Measurements from ENCODE around the gene SESN2.

Gene SESN2

GRCh38 chr1:28281608-28282425 is 22.5 kb downstream of the SESN2 start:
- Histone ChIP-seq H3K4ac (ENCODE audit: low read depth in 1 of 2, low read length in 2 of 2) (no peak overlapping the region), H2BK12ac (ENCODE audit: low read length in 2 of 2) (no peak overlapping the region), H4K91ac (ENCODE audit: low read length) (no peak overlapping the region), H3K9me3 (ENCODE audit: control insufficient read depth, low read length) (no peaks in the 10 kb centered on the region), H3K27me3 (ENCODE audit: control insufficient read depth in 1 of 2, insufficient read depth in 1 of 2, low read length in 2 of 2) (no peaks in the 10 kb centered on the region), H2BK15ac (ENCODE audit: low read depth, poor library complexity, severe bottlenecking) (no peak overlapping the region), H3K79me1 (replicated peaks; ENCODE audit: low read length, poor library complexity, severe bottlenecking) (peaks cover 17% of the 10 kb centered on the region), H2AK5ac (ENCODE audit: low read length, severe bottlenecking) (no peak overlapping the region), H2BK5ac (ENCODE audit: low read depth, low read length, poor library complexity, severe bottlenecking) (no peak overlapping the region), H3K27ac (ENCODE audit: low read length, poor library complexity, severe bottlenecking) (no peak overlapping the region), H3K18ac (ENCODE audit: low read depth in 1 of 2, low read length in 2 of 2) (no peak overlapping the region), H3K4me1 (ENCODE audit: control insufficient read depth, insufficient read depth, low read depth, low read length) (peaks cover 4% of the 10 kb centered on the region), H3K36me3 (ENCODE audit: control insufficient read depth in 1 of 2, insufficient read depth in 2 of 2, low read depth in 1 of 2, low read length in 2 of 2) (peaks cover 61 to 71% of the 10 kb centered on the region in 2 experiments), H2BK120ac (ENCODE audit: low read depth, low read length) (no peak overlapping the region), H3K9ac (ENCODE audit: low read length) (no peak overlapping the region), H3K14ac (ENCODE audit: low read length in 2 of 2) (no peak overlapping the region), H4K8ac (ENCODE audit: low read length) (no peak overlapping the region), H3K23ac (ENCODE audit: low read length in 2 of 2) (no peak overlapping the region), H3K4me2 (ENCODE audit: low read length, poor library complexity, severe bottlenecking) (no peak overlapping the region), H2AFZ (ENCODE audit: low read depth, low read length) (no peak overlapping the region), H3K4me3 (ENCODE audit: insufficient read depth in 1 of 2, low read depth in 1 of 2, low read length in 2 of 2) (no peak overlapping the region)
- 95% methylated on average over 14 of the region's 14 CpGs for WGBS
- DNase-seq = no peak

GRCh38 chr1:28282426-28283407 is 23.4 kb downstream of the SESN2 start:
- Histone ChIP-seq H2BK12ac (ENCODE audit: low read length in 2 of 2) (peak overlapping the region in 1 of 2 experiments; percentile 21), H3K14ac (ENCODE audit: low read length in 2 of 2) (no peak overlapping the region), H3K4me1 (ENCODE audit: control insufficient read depth, insufficient read depth, low read depth, low read length) (peaks cover 4% of the 10 kb centered on the region), H4K91ac (ENCODE audit: low read length) (no peak overlapping the region), H3K36me3 (ENCODE audit: control insufficient read depth in 1 of 2, insufficient read depth in 2 of 2, low read depth in 1 of 2, low read length in 2 of 2) (peaks cover 54 to 62% of the 10 kb centered on the region in 2 experiments), H2BK5ac (ENCODE audit: low read depth, low read length, poor library complexity, severe bottlenecking) (no peak overlapping the region), H2BK15ac (ENCODE audit: low read depth, poor library complexity, severe bottlenecking) (no peak overlapping the region), H3K9ac (ENCODE audit: low read length) (no peak overlapping the region), H3K27ac (ENCODE audit: low read length, poor library complexity, severe bottlenecking) (no peak overlapping the region), H2AFZ (ENCODE audit: low read depth, low read length) (no peak overlapping the region), H3K27me3 (ENCODE audit: control insufficient read depth in 1 of 2, insufficient read depth in 1 of 2, low read length in 2 of 2) (no peaks in the 10 kb centered on the region), H2AK5ac (ENCODE audit: low read length, severe bottlenecking) (no peak overlapping the region), H4K8ac (ENCODE audit: low read length) (no peak overlapping the region), H3K4me3 (ENCODE audit: insufficient read depth in 1 of 2, low read depth in 1 of 2, low read length in 2 of 2) (no peak overlapping the region), H3K4ac (ENCODE audit: low read depth in 1 of 2, low read length in 2 of 2) (no peak overlapping the region), H3K18ac (ENCODE audit: low read depth in 1 of 2, low read length in 2 of 2) (no peak overlapping the region), H2BK120ac (ENCODE audit: low read depth, low read length) (no peak overlapping the region), H3K9me3 (ENCODE audit: control insufficient read depth, low read length) (no peaks in the 10 kb centered on the region), H3K4me2 (ENCODE audit: low read length, poor library complexity, severe bottlenecking) (no peak overlapping the region), H3K79me1 (replicated peaks; ENCODE audit: low read length, poor library complexity, severe bottlenecking) (peaks cover 17% of the 10 kb centered on the region), H3K23ac (ENCODE audit: low read length in 2 of 2) (no peak overlapping the region)
- 97% methylated on average over 12 of the region's 14 CpGs for WGBS
- DNase-seq = no peak

- no peak overlapping the region for H2BK15ac ChIP-seq (ENCODE audit: low read depth, poor library complexity, severe bottlenecking)
These were observed 26.8 kb downstream of the SESN2 start for GRCh38 chr1:28286111-28286510.

GRCh38 chr1:28288487-28288886 is 29.2 kb downstream of the SESN2 start:
- H2BK120ac ChIP-seq (ENCODE audit: low read depth, low read length) = no peak overlapping the region
- no peak overlapping the region for H2AFZ ChIP-seq (ENCODE audit: low read depth, low read length)
- no peak overlapping the region for H4K91ac ChIP-seq (ENCODE audit: low read length)
- H2AK5ac ChIP-seq (ENCODE audit: low read length, severe bottlenecking) = peak overlapping the region; percentile 78
- H3K4me1 ChIP-seq (ENCODE audit: control insufficient read depth, insufficient read depth, low read depth, low read length) = no peaks in the 10 kb centered on the region
- H3K9ac ChIP-seq (ENCODE audit: low read length) = no peak overlapping the region
- 96% methylated on average over 8 of the region's 8 CpGs for WGBS
- peaks cover 2 to 6% of the 10 kb centered on the region in 2 experiments for H3K36me3 ChIP-seq (ENCODE audit: control insufficient read depth in 1 of 2, insufficient read depth in 2 of 2, low read depth in 1 of 2, low read length in 2 of 2)
- no peaks in the 10 kb centered on the region for H3K27me3 ChIP-seq (ENCODE audit: control insufficient read depth in 1 of 2, insufficient read depth in 1 of 2, low read length in 2 of 2)
- H2BK12ac ChIP-seq (ENCODE audit: low read length in 2 of 2) = no peak overlapping the region
- H3K4me2 ChIP-seq (ENCODE audit: low read length, poor library complexity, severe bottlenecking) = no peak overlapping the region
- no peak overlapping the region for H3K23ac ChIP-seq (ENCODE audit: low read length in 2 of 2)
- no peak overlapping the region for H3K14ac ChIP-seq (ENCODE audit: low read length in 2 of 2)
- no peaks in the 10 kb centered on the region for H3K9me3 ChIP-seq (ENCODE audit: control insufficient read depth, low read length)
- H4K8ac ChIP-seq (ENCODE audit: low read length) = no peak overlapping the region
- no peak overlapping the region for H3K4ac ChIP-seq (ENCODE audit: low read depth in 1 of 2, low read length in 2 of 2)
- no peak overlapping the region for H2BK5ac ChIP-seq (ENCODE audit: low read depth, low read length, poor library complexity, severe bottlenecking)
- no peak overlapping the region for H2BK15ac ChIP-seq (ENCODE audit: low read depth, poor library complexity, severe bottlenecking)
- H3K79me1 ChIP-seq (replicated peaks; ENCODE audit: low read length, poor library complexity, severe bottlenecking) = no peaks in the 10 kb centered on the region
- no peak overlapping the region for H3K27ac ChIP-seq (ENCODE audit: low read length, poor library complexity, severe bottlenecking)
- H3K18ac ChIP-seq (ENCODE audit: low read depth in 1 of 2, low read length in 2 of 2) = no peak overlapping the region
- no peak for DNase-seq
- no peak overlapping the region for H3K4me3 ChIP-seq (ENCODE audit: insufficient read depth in 1 of 2, low read depth in 1 of 2, low read length in 2 of 2)

More at GRCh38 chr1:28286111-28286510, 26.8 kb downstream of the SESN2 start:
- H2AFZ ChIP-seq (ENCODE audit: low read depth, low read length) = no peak overlapping the region
- no peak overlapping the region for H2BK12ac ChIP-seq (ENCODE audit: low read length in 2 of 2)
- H4K91ac ChIP-seq (ENCODE audit: low read length) = no peak overlapping the region
- H3K4ac ChIP-seq (ENCODE audit: low read depth in 1 of 2, low read length in 2 of 2) = no peak overlapping the region
- H3K18ac ChIP-seq (ENCODE audit: low read depth in 1 of 2, low read length in 2 of 2) = no peak overlapping the region
- no peaks in the 10 kb centered on the region for H3K9me3 ChIP-seq (ENCODE audit: control insufficient read depth, low read length)
- no peak overlapping the region for H2BK120ac ChIP-seq (ENCODE audit: low read depth, low read length)
- no peak for DNase-seq
- H3K9ac ChIP-seq (ENCODE audit: low read length) = no peak overlapping the region
- H3K4me1 ChIP-seq (ENCODE audit: control insufficient read depth, insufficient read depth, low read depth, low read length) = no peaks in the 10 kb centered on the region
- no CpG with 5 or more reads among the region's 2 CpGs for WGBS
- no peak overlapping the region for H3K27ac ChIP-seq (ENCODE audit: low read length, poor library complexity, severe bottlenecking)
- peaks cover 2% of the 10 kb centered on the region for H3K79me1 ChIP-seq (replicated peaks; ENCODE audit: low read length, poor library complexity, severe bottlenecking)
- no peak overlapping the region for H3K4me2 ChIP-seq (ENCODE audit: low read length, poor library complexity, severe bottlenecking)
- H3K27me3 ChIP-seq (ENCODE audit: control insufficient read depth in 1 of 2, insufficient read depth in 1 of 2, low read length in 2 of 2) = no peaks in the 10 kb centered on the region
- no peak overlapping the region for H2AK5ac ChIP-seq (ENCODE audit: low read length, severe bottlenecking)
- H3K14ac ChIP-seq (ENCODE audit: low read length in 2 of 2) = no peak overlapping the region
- no peak overlapping the region for H2BK5ac ChIP-seq (ENCODE audit: low read depth, low read length, poor library complexity, severe bottlenecking)
- no peak overlapping the region for H3K4me3 ChIP-seq (ENCODE audit: insufficient read depth in 1 of 2, low read depth in 1 of 2, low read length in 2 of 2)
- H3K23ac ChIP-seq (ENCODE audit: low read length in 2 of 2) = no peak overlapping the region
- H3K36me3 ChIP-seq (ENCODE audit: control insufficient read depth in 1 of 2, insufficient read depth in 2 of 2, low read depth in 1 of 2, low read length in 2 of 2) = peaks cover 24 to 30% of the 10 kb centered on the region in 2 experiments
- H4K8ac ChIP-seq (ENCODE audit: low read length) = no peak overlapping the region
